ENCODE data around the gene AKAP8L.
"Not testable (repeated sequence)": the region's sequence is repeated elsewhere in the genome, so short reads cannot be mapped to it uniquely, and the experiment has no call there.

The AKAP8L gene

GRCh38 chr19:15379083-15379998 is 39.4 kb downstream of the AKAP8L start, which contains the start of gene AKAP8:
TSS of gene AKAP8 (minus strand) at chr19:15379787. CDS start at chr19:15379731, 56 bp downstream.
- peak; percentile 81 to 99 (median 96) for DNase-seq

DNA sequence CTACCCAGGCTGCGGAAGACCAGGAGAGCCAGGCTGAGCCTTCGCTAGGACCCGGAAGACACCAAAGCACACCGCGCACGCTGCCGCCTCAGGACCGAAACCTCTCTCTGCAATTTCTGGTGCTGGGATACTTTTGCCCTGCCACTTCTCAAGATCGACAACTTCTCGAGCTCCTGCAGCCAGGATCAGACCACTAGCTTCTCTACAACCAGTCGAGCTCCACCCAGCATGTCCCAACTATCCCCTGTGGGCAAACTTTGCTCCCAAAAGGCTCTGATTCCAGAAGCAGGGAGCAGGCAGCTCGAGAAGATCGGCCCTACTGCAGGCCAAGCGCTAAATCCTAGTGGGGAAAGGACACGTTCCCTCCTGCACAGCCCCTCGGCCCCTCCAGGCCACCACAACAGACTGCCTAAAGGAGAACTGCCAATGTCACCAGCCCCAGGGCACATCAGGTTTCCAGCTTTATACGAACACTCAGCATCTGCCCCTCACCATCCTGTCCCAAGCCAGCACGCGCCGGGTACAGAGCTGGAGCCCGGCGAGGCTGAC is 40.2 kb downstream of the AKAP8L start:
- peak in 7 of 14 donors; percentile 20 to 57 (median 39) for DNase-seq

DNA sequence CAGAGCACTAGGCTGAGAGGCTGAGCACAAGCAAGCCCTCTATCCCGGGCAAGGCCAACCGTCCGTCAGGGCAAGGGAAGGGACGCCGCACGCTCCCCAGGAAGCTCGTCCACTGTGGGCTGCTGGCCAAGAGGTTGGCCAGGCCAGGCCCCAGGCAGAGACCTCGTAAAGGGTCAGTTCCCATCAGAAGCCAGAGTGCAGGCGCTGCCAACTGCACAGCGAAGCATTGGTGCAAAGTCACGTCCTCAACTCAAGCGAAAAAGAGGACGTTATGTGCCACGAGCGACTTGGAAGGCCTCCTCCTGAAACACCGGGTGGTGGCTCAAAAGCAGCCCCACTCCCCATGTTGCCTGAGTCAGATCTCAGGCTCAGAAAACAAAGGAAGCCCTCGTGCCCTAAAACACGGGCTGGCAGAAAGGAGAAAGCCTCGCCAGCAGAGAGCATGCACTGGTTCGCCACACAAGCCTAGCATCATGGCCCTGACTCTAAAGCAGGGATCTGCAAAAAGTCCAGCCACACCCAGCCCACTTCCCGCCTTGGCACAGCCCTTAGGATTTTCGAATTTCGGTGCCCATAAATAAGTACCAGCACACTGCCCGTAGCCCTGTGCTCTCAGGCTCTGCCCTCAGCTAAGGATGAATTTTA is 43.9 kb downstream of the AKAP8L start:
- peak in 1 of 14 donors; percentile 64 for DNase-seq

DNA sequence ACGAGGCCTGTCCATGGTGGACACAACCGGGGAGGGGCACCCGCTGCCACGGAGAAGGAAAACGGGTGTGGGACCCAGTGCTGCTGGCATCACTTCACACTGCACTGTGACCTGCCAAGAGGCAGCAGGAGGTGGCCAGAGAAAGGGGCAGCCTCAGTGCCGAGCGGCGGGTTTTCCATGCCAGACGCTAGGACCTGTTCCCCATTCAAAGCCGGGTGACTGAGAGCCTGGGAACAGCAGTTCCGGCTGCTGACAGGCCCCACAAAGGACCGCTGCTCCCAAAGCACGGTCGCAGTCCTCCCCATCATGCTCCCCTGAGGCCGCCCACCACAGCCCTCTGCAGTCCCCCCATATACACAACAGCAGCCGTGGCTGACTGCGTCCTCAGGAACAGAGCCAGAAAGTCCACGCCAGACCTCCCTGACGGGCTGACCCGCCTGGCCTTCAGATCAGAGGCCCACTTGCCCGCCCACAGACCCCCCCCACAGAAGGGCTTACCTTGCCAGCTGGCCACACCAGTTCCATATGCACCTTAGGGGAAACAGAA is 44.6 kb downstream of the AKAP8L start:
- DNase-seq, result peak in 2 of 14 donors; percentile 5 to 34

DNA sequence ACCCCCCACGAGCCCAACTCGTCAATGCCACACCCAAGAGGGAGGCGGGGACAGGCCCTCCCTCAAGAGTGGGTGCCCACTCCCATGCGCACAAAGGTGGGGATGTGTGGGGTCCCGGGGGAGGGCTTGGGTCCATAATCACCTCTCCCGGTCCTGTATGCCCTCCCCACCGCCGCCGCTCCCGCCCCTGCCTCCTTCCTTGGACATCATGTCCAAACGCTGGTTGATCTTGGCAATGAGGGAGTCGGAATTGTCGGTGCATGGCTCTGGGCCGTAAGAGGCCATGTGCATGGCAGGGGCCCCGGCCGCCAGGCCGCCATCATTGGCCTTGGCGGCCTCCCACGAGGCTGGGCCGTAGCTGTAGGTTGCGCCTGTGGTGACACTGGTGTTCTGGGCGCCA is 45.1 kb downstream of the AKAP8L start:
- no peak for DNase-seq

DNA sequence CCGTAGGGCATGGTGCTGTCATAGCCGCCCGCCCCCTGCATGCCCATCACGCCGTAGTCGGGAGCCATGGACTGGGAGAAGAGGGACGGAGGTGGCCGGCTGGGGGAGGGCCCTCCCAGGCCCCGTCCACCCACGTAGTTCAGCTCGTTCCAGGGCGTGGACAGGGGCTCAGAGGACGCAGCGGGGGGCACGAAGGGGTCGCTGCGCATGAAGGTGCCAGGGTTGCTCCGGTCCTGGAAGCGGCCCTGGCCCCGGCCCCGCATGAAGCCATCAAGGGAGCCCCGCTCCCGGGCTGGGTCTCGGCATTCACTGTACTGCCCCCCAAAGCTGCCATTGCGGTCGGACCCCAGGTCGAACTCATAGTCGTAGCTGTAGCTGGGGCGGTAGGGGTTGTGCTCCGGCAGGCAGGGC is 45.9 kb downstream of the AKAP8L start:
- DNase-seq, result no peak

DNA sequence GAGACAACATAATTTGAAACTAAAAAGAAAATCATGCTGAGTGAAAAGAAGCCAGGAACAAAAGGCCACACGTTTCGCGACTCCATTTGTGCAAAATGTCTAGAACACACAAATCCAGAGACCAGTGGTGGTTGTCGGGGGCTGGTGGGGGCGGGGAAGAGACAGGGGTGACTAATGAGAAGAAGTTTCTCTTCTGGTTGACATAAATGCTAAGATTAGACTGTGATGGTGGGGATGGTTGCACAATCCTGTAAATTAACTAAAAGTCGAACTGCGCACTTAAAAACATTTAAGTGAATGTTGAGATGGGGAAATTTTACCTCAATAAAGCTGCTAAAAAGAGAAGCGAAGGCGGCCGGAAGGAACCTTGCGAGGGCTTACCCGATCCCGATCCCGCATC is 46.3 kb downstream of the AKAP8L start:
- DNase-seq, result no peak

GRCh38 chr19:15371786-15372380 is 46.9 kb downstream of the AKAP8L start:
- DNase-seq, result no peak

- DNase-seq, result no peak
Observed at GRCh38 chr19:15371119-15371518, 47.7 kb downstream of the AKAP8L start.

DNA sequence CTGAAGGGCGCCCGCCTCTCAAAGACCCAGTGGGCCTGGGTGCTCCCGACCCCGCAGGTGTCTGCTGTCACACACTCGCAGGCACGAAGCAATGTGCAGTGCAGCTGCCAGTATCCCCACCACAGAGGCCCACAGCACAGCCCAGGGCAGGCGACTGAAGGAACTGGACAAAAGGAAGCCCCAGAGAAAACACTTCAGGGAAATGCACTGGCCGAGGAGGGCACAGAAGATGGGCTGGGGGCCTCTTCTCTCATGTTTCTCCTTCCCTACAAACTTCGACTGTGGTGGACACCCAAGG is 49.2 kb downstream of the AKAP8L start:
- no peak for DNase-seq

DNA sequence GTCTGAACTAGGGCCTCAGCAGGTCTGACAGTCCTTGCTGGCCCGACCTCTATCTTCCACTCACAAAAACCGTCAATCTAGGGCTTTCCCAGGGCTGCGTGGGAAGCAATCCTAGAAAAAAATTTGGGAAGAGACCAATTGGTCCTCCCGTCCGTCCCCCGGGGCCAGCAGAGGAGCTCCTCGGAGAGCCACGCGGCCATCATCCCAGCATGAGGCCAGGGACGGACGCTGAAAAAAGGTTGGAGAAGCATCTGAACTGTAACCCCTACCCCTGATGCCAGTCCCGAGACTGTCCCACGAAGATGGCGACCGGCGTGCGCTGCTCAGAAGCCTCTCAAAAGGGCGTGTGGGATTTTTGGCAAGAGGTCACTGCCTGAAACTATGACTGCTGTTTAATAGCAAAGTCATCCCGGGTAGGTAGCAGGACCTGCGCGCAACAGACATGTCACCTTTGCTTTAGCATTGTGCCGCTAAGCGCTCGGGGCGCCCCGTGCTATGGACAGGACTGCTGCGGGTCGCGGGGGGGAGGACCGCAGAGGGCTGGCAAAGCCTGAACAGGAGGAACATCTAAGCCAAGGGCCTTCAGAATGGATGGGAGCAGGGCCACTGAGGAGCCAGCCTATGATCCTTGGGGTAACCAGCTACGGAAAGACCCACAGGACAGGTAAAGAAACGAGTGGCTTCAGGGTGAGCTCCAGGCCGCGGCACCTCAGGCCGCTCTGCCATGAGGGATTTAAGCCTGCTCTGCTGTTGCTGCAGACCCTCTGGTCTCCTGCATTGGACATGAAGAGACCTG is 49.8 kb downstream of the AKAP8L start:
- no peak for DNase-seq

GRCh38 chr19:15368051-15368632 is 50.6 kb downstream of the AKAP8L start:
- DNase-seq, result no peak

DNA sequence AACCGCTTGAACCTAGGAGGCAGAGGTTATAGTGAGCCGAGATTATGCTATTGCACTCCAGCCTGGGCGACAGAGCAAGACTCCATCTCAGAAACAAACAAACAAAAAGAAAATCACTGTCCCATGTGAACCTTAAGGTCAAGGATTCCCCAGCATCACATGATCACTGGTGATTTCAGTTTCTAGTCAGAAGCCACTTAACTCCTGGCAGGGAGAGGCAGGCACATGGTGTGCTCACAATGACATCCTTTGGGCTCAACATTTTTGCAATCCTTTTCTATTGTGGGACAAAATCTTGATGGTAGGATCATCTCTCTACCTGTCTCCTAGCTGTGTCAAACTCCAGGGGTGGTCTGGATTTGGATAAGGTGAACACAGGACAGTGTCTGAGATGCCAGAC is 51.3 kb downstream of the AKAP8L start:
- no peak for DNase-seq

DNA sequence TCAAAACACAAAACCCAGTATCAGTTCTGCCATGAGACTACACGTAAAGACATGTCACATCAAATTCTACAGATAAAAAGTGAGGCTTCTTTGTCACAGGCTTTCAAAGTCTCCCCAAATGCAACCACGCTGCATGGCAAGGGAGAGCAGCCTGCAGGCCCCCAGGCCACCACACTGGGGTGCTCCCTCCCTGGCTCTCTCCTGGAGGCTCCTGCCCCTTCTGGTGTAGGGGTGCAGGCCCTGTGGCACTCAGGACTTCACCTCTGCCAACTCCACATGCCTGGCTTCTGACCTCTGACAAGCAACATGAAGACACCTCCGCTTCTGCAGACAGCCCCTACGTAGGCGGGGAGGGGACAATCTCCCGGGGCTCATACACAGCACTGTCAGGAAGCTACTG is 53.5 kb downstream of the AKAP8L start:
- DNase-seq, result no peak

GRCh38 chr19:15363791-15364190 is 55.0 kb downstream of the AKAP8L start:
- DNase-seq, result not testable (repeated sequence)

- DNase-seq, result not testable (repeated sequence)
Observed at GRCh38 chr19:15363048-15363447, 55.7 kb downstream of the AKAP8L start.

GRCh38 chr19:15360015-15360414 is 58.8 kb downstream of the AKAP8L start:
- not testable (repeated sequence) for DNase-seq

- DNase-seq, result no peak
Observed at GRCh38 chr19:15358918-15359317, 59.9 kb downstream of the AKAP8L start.

DNA sequence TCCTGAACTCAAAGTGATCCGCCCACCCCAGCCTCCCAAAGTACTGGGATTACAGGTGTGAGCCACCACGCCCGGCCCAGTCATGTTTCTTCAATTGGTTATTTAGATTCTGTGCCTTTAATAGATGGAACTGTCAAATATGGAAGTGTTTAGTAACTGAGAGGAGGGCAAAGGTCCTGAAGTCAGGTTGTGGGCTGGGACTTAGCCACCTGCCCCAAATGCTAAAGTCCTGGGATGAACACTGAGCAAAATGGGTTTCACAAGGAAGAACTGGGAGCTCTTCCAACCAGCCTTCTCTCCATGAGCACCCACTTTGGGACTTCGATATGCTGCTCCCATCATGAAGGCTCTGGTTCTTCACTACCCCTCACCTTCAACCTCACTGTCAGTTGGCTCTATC is 60.9 kb downstream of the AKAP8L start:
- no peak for DNase-seq

GRCh38 chr19:15354566-15355296 is 64.1 kb downstream of the AKAP8L start:
- DNase-seq, result no peak

DNA sequence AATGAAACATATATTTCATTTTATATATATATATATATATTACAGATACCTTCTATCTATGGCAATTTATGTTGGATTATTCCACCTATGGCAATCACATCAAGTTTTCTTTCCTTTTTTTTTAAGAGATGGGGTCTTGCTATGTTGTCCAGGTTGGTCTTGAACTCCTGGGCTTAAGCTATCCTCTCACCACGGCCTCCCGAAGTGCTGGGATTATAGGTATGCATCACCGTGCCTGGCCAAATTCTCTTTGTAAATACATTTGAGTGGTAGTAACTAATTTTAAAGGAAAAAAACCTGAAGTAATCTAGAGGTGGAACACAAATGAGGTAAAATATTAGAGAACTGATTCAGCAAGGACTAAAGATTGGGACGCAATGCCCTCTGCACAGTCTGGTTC is 64.9 kb downstream of the AKAP8L start:
- no peak for DNase-seq
